Natural killer cell (primary cell): Measurements from ENCODE around the gene CMTM8. TPM values are rescaled to one million over a fixed set of nuclear protein-coding genes. Genes with fewer than 3 reads are reported as not detected.

Experiments used
- ATAC-seq, 3 donors: fragments of 150-1000 bp in 2 of 3; fragments of 200-7000 bp in 1 of 3; cut with Tn5 transposase; 1 replicate in 1 of 3; 2 replicates in 2 of 3; pipeline ENCODE4 v1.10.0; 2021; ENCODE audit warnings: mild to moderate bottlenecking in 2 of 3, moderate library complexity in 2 of 3
- DNase-seq, 2 donors: peaks; one replicate each; pipeline versions ENCODE4 v3.0.0 to v3.0.0-alpha.2; 2013 to 2021; ENCODE audit warnings: mixed read lengths in 1 of 2
- H3K27ac ChIP-seq: one replicate; pipeline ENCODE4 v1.5.1; 2013; ENCODE audit warnings: mild to moderate bottlenecking, low read length
- H3K27me3 ChIP-seq: one replicate; pipeline ENCODE4 v1.6.1; 2013; ENCODE audit warnings: low read length; ENCODE audit not compliant: control insufficient read depth, insufficient read depth
- H3K36me3 ChIP-seq: one replicate; pipeline ENCODE4 v1.6.1; 2013; ENCODE audit warnings: low read length; ENCODE audit not compliant: control insufficient read depth, insufficient read depth
- H3K4me1 ChIP-seq: one replicate; pipeline ENCODE4 v1.6.1; 2013; ENCODE audit warnings: low read length; ENCODE audit not compliant: control insufficient read depth, insufficient read depth
- H3K4me3 ChIP-seq: one replicate; pipeline ENCODE4 v1.5.1; 2013; ENCODE audit warnings: low read length
- H3K9me3 ChIP-seq: one replicate; pipeline ENCODE4 v1.6.1; 2013; ENCODE audit warnings: low read length; ENCODE audit not compliant: control insufficient read depth, insufficient read depth
- H3K27ac Mint-ChIP-seq, 2 donors: one replicate each; pipeline ENCODE4 v1.8.0; 2022; ENCODE audit warnings: mild to moderate bottlenecking in 2 of 2, mixed read lengths in 2 of 2, moderate library complexity in 1 of 2
- H3K27me3 Mint-ChIP-seq, 2 donors: one replicate each; pipeline ENCODE4 v1.8.0; 2022; ENCODE audit warnings: low read depth in 2 of 2, mixed read lengths in 2 of 2
- H3K36me3 Mint-ChIP-seq: one replicate; pipeline ENCODE4 v1.8.0; 2022; ENCODE audit warnings: mixed read lengths
- H3K4me1 Mint-ChIP-seq, 2 donors: one replicate each; pipeline ENCODE4 v1.8.0; 2022; ENCODE audit warnings: mixed read lengths in 2 of 2
- H3K4me3 Mint-ChIP-seq: one replicate; pipeline ENCODE4 v1.8.0; 2022; ENCODE audit warnings: mild to moderate bottlenecking, moderate library complexity, mixed read lengths
- H3K9me3 Mint-ChIP-seq, 2 donors: one replicate each; pipeline ENCODE4 v1.8.0; 2022; ENCODE audit warnings: mixed read lengths in 2 of 2
- CTCF ChIP-seq: fragments of 200-600 bp; IDR thresholded peaks from one replicate; pipeline ENCODE4 v1.8.0; 2022; ENCODE audit warnings: antibody characterized with exemption
- whole genome bisulfite sequencing: methylation state at CpG from one replicate; pipeline ENCODE4 v1.1.7; 2013; ENCODE audit warnings: missing lambda C conversion rate; ENCODE audit not compliant: insufficient coverage; 5-methylcytosine and 5-hydroxymethylcytosine counted together
- intact Hi-C: fragments of 100-400 bp; cut with micrococcal nuclease; formaldehyde crosslinking; loops from one replicate; pipeline ENCODE4 v1.14.2; 2022
- total RNA-seq, 4 donors: library from RNA; stranded (reverse); fragments of 120-200 nt in 1 of 4; gene quantifications; one replicate each; pipeline versions ENCODE4 v1.2.3 to v1.2.4, GENCODE V29; 2013 to 2022

Gene CMTM8
- total RNA-seq, 3 donors from 2014 or later (not counting 1 experiment from before 2014, with no cell fraction given), result 0.31 to 0.88 (median 0.83) TPM

- Mint-ChIP-seq H3K27ac (no peak overlapping the region), H3K9me3 (no peaks in the 10 kb centered on the region), H3K4me1 (peaks cover 0 to 3% of the 10 kb centered on the region in 2 donors), H3K4me3 (no peak overlapping the region), H3K36me3 (no peaks in the 10 kb centered on the region), H3K27me3 (peaks cover 0 to 7% of the 10 kb centered on the region in 2 donors)
- Histone ChIP-seq H3K27ac (no peak overlapping the region), H3K4me1 (no peaks in the 10 kb centered on the region), H3K27me3 (no peaks in the 10 kb centered on the region), H3K36me3 (no peaks in the 10 kb centered on the region), H3K4me3 (no peak overlapping the region), H3K9me3 (no peaks in the 10 kb centered on the region)
- TF ChIP-seq CTCF, result no peak
- no peak for ATAC-seq
- no peak for DNase-seq
- intact Hi-C loops, result no loop called here
- WGBS, result 97% methylated on average over 1 of the region's 2 CpGs
Observed at GRCh38 chr3:32319607-32320006, 81.1 kb downstream of the CMTM8 start.

GRCh38 chr3:32320080-32320479 is 81.6 kb downstream of the CMTM8 start:
- H3K4me3 ChIP-seq, result no peak overlapping the region
- ATAC-seq, result no peak
- Mint-ChIP-seq H3K4me3 (no peak overlapping the region), H3K9me3 (no peaks in the 10 kb centered on the region), H3K4me1 (peaks cover 0 to 3% of the 10 kb centered on the region in 2 donors), H3K36me3 (no peaks in the 10 kb centered on the region), H3K27ac (no peak overlapping the region), H3K27me3 (peaks cover 0 to 7% of the 10 kb centered on the region in 2 donors)
- no peaks in the 10 kb centered on the region for H3K9me3 ChIP-seq
- TF ChIP-seq CTCF, result no peak
- no peak overlapping the region for H3K27ac ChIP-seq
- H3K4me1 ChIP-seq, result no peaks in the 10 kb centered on the region
- no peaks in the 10 kb centered on the region for H3K27me3 ChIP-seq
- intact Hi-C loops, result no loop called here
- no peaks in the 10 kb centered on the region for H3K36me3 ChIP-seq
- DNase-seq, result no peak
- 91% methylated on average over 6 of the region's 6 CpGs for WGBS

- Mint-ChIP-seq H3K4me3 (no peak overlapping the region), H3K9me3 (no peaks in the 10 kb centered on the region), H3K36me3 (no peaks in the 10 kb centered on the region), H3K27ac (no peak overlapping the region), H3K4me1 (peaks cover 0 to 3% of the 10 kb centered on the region in 2 donors), H3K27me3 (peaks cover 0 to 7% of the 10 kb centered on the region in 2 donors)
- 30% methylated on average over 16 of the region's 16 CpGs for WGBS
- H3K27ac ChIP-seq, result no peak overlapping the region
- DNase-seq, result no peak
- H3K4me3 ChIP-seq, result no peak overlapping the region
- no peaks in the 10 kb centered on the region for H3K27me3 ChIP-seq
- ATAC-seq, result no peak
- H3K9me3 ChIP-seq, result no peaks in the 10 kb centered on the region
- no peaks in the 10 kb centered on the region for H3K36me3 ChIP-seq
- no peaks in the 10 kb centered on the region for H3K4me1 ChIP-seq
- intact Hi-C loops, result no loop called here
- no peak for TF ChIP-seq CTCF
Observed at GRCh38 chr3:32321095-32321790, 82.8 kb downstream of the CMTM8 start.

- H3K36me3 ChIP-seq, result no peaks in the 10 kb centered on the region
- H3K27me3 ChIP-seq, result no peaks in the 10 kb centered on the region
- no peak for ATAC-seq
- Mint-ChIP-seq H3K4me3 (no peak overlapping the region), H3K9me3 (no peaks in the 10 kb centered on the region), H3K36me3 (no peaks in the 10 kb centered on the region), H3K4me1 (peaks cover 0 to 3% of the 10 kb centered on the region in 2 donors), H3K27me3 (peaks cover 0 to 7% of the 10 kb centered on the region in 2 donors), H3K27ac (no peak overlapping the region)
- H3K4me1 ChIP-seq, result no peaks in the 10 kb centered on the region
- no peak overlapping the region for H3K27ac ChIP-seq
- no peak for TF ChIP-seq CTCF
- intact Hi-C loops, result no loop called here
- WGBS, result 100% methylated on average over 1 of the region's 1 CpG
- no peak overlapping the region for H3K4me3 ChIP-seq
- DNase-seq, result no peak
- H3K9me3 ChIP-seq, result no peaks in the 10 kb centered on the region
Observed at GRCh38 chr3:32322311-32322710, 83.8 kb downstream of the CMTM8 start.
